ENCODE results near the gene ZNF155.

ZNF155 gene

DNA sequence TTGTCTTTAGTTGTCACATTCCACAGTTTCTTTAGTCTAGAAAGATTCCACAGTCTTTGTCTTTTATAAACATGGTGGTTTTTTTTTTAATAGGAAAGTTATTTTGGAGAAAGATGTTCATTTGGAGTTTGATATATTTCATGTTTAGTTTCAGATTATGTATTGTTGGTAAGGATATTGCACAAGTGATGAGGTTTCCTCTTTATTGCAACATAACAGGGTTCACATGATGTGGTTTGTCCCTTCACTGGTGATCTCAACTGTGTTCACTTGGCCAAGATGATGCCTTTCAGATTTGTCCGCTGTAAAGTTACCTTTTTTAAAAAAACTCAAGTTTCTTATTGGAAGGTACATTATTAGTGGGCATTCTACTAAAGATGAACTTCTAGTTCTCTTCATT, 22.0 kb downstream of the ZNF155 start:
- in situ Hi-C loops (cut with MboI; ENCODE audit: low pct_unique_long_range_greater_than_20kb, low sequenced_read_pairs, unreplicated experiment): no loop called here
- TF ChIP-seq, protein P1, sequence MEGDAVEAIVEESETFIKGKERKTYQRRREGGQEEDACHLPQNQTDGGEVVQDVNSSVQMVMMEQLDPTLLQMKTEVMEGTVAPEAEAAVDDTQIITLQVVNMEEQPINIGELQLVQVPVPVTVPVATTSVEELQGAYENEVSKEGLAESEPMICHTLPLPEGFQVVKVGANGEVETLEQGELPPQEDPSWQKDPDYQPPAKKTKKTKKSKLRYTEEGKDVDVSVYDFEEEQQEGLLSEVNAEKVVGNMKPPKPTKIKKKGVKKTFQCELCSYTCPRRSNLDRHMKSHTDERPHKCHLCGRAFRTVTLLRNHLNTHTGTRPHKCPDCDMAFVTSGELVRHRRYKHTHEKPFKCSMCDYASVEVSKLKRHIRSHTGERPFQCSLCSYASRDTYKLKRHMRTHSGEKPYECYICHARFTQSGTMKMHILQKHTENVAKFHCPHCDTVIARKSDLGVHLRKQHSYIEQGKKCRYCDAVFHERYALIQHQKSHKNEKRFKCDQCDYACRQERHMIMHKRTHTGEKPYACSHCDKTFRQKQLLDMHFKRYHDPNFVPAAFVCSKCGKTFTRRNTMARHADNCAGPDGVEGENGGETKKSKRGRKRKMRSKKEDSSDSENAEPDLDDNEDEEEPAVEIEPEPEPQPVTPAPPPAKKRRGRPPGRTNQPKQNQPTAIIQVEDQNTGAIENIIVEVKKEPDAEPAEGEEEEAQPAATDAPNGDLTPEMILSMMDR (IDR thresholded peaks at IDR 0.05; ENCODE audit: extremely low read depth, insufficient read depth, missing control alignments): no peak
- no peak for DNase-seq (ENCODE audit: low spot score)

GRCh38 chr19:44007473-44007872, 23.5 kb downstream of the ZNF155 start:
- TF ChIP-seq, protein P1 (IDR thresholded peaks at IDR 0.05; ENCODE audit: extremely low read depth, insufficient read depth, missing control alignments): no peak
- DNase-seq (ENCODE audit: low spot score): no peak
- in situ Hi-C loops (cut with MboI; ENCODE audit: low pct_unique_long_range_greater_than_20kb, low sequenced_read_pairs, unreplicated experiment): no loop called here

- in situ Hi-C loops (cut with MboI; ENCODE audit: low pct_unique_long_range_greater_than_20kb, low sequenced_read_pairs, unreplicated experiment): no loop called here
- no peak for DNase-seq (ENCODE audit: low spot score)
- TF ChIP-seq, protein P1 (IDR thresholded peaks at IDR 0.05; ENCODE audit: extremely low read depth, insufficient read depth, missing control alignments): no peak
Measured at GRCh38 chr19:44010468-44010867, 26.5 kb downstream of the ZNF155 start.

DNA sequence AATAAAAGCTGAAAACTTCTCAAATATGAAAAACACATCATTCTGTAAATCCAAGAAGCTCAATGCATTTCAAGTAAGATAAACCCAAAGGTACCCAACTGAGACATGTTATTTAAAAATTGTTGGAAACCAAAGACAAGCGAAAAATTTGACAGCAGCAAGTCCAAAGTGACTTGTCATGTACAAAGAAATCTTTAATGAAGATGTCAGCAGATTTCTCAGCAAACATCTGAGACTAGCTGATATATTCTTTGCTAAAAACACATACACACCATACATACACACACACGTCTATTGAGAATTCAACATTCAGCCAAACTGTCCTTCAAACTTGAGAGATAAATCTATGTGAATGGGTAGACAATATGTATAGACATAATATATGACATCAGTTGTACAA, 35.5 kb downstream of the ZNF155 start:
- in situ Hi-C loops (cut with MboI; ENCODE audit: low pct_unique_long_range_greater_than_20kb, low sequenced_read_pairs, unreplicated experiment): no loop called here
- TF ChIP-seq, protein P1 (IDR thresholded peaks at IDR 0.05; ENCODE audit: extremely low read depth, insufficient read depth, missing control alignments): no peak
- DNase-seq (ENCODE audit: low spot score): no peak

DNA sequence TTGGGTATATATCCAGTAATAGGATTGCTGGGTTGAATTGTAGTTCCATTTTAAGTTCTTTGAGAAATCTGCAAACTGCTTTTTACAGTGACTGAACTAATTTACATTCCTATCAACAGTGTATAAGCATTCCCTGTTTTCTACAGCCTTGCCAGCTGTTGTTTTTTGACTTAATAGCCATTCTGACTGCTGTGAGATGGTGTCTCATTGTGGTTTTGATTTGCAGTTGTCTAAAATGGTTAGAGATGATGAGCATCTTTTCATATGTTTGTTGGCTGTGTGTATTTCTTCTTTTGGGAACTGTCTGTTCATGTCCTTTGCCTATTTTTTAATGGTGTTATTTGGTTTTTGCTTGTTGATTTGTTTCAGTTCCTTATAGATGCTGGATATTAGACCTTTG, 37.2 kb downstream of the ZNF155 start:
- TF ChIP-seq, protein P1 (IDR thresholded peaks at IDR 0.05; ENCODE audit: extremely low read depth, insufficient read depth, missing control alignments): no peak
- DNase-seq (ENCODE audit: low spot score): no peak
- in situ Hi-C loops (cut with MboI; ENCODE audit: low pct_unique_long_range_greater_than_20kb, low sequenced_read_pairs, unreplicated experiment): no loop called here

DNA sequence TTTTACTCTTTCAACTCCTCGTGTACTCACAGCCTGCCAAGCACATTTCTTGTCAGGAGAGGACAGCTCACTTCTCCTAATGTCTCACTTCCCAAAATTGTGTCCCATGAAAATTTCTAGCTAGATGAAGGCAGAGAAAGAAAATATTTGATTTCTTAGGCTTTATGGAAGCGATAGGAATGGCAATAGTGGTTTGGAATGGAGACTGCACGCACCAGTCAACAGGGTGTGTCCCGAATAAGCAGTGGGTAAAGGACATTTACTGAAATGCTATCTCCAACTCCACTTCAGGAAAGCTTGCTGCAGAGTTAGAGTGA, 40.9 kb downstream of the ZNF155 start:
- in situ Hi-C loops (cut with MboI; ENCODE audit: low pct_unique_long_range_greater_than_20kb, low sequenced_read_pairs, unreplicated experiment): no loop called here
- TF ChIP-seq, protein P1 (IDR thresholded peaks at IDR 0.05; ENCODE audit: extremely low read depth, insufficient read depth, missing control alignments): no peak
- no peak for DNase-seq (ENCODE audit: low spot score)
